Stimulated activated effector memory CD8-positive, alpha-beta T cell treated with anti-CD3 and anti-CD28 coated beads, Interleukin-12 subunit alpha, Interleukin-12 subunit beta, amount 100 ng/mL, for 72 hours (primary cell): ENCODE measurements around the gene ENAH.

ENCODE experiments used
- ATAC-seq: fragments of 150-1000 bp; cut with Tn5 transposase; 2 replicates; pipeline ENCODE4 v1.10.0; 2021
- DNase-seq, 2 donors: peaks; one replicate each; pipeline ENCODE4 v3.0.0; 2021 to 2022; ENCODE audit warnings: low spot score in 2 of 2
- H3K27ac Mint-ChIP-seq: one replicate; pipeline ENCODE4 v1.8.0; 2022; ENCODE audit warnings: mild to moderate bottlenecking, mixed read lengths
- H3K36me3 Mint-ChIP-seq: one replicate; pipeline ENCODE4 v1.8.0; 2022; ENCODE audit warnings: mild to moderate bottlenecking, mixed read lengths
- H3K4me1 Mint-ChIP-seq: one replicate; pipeline ENCODE4 v1.8.0; 2022; ENCODE audit warnings: mixed read lengths
- H3K4me3 Mint-ChIP-seq: one replicate; pipeline ENCODE4 v1.8.0; 2022; ENCODE audit warnings: mild to moderate bottlenecking, mixed read lengths
- H3K9me3 Mint-ChIP-seq: one replicate; pipeline ENCODE4 v1.8.0; 2022; ENCODE audit warnings: mixed read lengths

The ENAH gene

DNA sequence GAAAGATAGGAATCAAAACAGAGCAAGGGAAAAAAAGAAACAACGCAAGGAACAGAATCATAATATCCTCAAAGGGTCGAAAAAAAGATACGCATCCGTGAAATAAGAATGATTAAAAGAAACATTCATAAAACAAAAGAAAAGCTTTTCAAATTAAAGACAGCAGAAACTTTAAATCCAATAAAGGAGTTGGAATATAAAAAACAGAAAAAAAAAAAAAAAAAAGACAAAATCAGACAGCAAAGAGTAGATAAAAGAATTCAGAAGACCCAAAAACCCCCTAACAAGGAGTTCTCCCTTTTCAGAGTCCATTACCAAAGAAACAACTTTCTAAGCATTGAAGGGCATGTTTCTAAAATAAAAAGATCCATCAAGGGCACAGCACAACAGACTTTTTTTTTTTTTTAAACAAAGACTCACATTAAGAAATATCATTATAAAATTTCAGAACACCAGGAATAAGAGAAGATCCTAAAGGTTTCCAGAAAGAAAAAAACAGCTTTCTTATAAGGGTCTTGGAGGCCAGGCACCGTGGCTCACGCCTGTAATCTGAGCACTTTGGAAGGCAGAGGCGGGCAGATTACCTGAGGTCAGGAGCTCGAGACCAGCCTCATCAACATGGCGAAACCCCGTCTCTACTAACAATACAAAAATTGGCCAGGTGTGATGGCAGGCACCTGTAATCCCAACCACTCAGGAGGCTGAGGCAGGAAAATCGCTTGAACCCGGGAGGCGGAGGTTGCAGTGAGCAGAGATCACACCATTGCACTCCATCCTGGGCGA, 44.7 kb downstream of the ENAH start:
- DNase-seq = no peak
- no peak for ATAC-seq
- Mint-ChIP-seq H3K4me1 (no peaks in the 10 kb centered on the region), H3K4me3 (no peak overlapping the region), H3K36me3 (no peaks in the 10 kb centered on the region), H3K9me3 (no peaks in the 10 kb centered on the region), H3K27ac (no peak overlapping the region)

DNA sequence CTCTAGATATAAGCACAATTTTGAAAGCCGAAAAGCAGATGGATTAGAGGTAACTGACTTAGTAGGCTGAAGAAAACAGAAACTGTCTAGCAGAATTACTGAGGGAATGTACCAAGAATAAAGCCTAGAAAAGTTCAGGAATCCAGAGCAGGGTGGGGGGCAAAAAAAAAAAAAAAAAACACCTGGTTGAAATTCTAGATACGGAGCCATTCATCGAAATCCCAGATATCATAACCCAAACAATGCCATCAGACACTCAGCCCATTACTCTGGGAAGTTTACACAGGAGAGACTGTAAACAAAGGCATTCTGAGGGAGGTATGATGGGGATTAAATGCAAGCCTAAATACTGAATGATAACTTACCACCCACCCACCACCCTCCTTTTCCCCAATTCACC, 45.6 kb downstream of the ENAH start:
- no peak overlapping the region for H3K4me3 Mint-ChIP-seq
- H3K4me1 Mint-ChIP-seq = no peaks in the 10 kb centered on the region
- no peaks in the 10 kb centered on the region for H3K9me3 Mint-ChIP-seq
- ATAC-seq (no peak), DNase-seq (no peak)
- no peak overlapping the region for H3K27ac Mint-ChIP-seq
- H3K36me3 Mint-ChIP-seq = no peaks in the 10 kb centered on the region

DNA sequence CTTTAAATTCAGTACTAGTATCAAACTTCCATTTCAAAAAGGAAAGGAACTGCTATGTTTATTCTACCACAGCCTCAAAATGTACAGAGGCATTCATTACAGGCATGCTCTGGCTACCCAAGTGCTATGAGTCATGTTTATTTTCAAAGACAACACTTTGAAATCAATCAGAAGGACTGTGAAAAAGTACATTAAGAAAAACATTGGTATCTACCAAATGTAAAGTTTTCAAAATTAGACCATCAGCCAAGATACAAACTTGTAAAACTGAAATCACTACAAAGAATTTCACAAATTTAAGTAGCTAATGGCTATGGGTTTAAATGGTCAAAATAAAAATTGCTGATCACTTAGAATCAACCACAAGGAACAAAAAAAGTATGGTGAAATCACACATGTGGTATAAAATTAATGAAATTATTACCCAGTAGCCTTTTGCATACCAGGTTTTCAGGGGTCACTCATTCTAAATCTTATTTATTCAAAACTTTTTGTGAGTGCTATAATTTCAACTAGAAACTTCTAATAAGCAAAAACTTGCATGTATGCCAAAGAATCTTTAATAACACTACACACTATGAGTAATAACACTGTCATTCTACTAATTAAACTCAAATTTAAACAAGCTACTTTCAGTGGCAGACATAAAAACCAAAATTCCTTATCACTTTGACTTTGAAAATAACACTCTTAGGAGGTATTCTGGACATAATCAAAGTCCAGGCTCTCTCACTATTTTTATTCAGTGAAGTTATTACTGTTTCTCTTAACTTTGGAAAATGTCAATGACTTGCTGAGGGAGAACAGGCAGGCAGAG, 49.2 kb downstream of the ENAH start:
- no peak overlapping the region for H3K4me3 Mint-ChIP-seq
- no peaks in the 10 kb centered on the region for H3K9me3 Mint-ChIP-seq
- H3K27ac Mint-ChIP-seq = no peak overlapping the region
- no peak for ATAC-seq
- no peak for DNase-seq
- no peaks in the 10 kb centered on the region for H3K4me1 Mint-ChIP-seq
- H3K36me3 Mint-ChIP-seq = no peaks in the 10 kb centered on the region

DNA sequence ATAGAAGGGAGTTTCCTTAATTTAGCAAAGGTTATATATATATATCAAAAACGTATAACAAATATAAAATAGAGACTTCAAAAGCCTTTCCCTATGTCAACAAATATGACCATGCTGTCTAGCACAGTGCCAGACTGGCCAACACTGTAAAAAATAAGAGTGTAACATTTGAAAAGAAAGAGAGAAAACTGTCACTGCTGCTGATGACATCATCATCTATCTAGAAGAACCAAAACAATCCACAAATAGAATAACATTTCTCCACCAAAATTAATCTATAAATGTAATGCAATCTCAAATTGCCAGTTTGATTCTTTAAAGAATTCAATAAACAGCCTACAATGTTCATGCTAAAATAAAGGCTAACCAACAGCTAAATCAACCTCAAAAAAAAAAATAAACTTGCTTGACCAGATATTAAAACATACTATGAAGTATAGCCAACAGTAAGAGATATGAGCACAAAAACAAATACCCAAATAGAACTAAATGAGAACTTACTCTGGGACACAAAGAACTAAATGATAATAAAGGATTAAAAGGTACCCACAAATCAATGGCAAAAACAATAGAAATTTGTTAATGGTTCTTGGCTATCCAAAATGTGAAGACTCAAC, 50.2 kb downstream of the ENAH start:
- no peaks in the 10 kb centered on the region for H3K36me3 Mint-ChIP-seq
- no peak for ATAC-seq
- H3K4me3 Mint-ChIP-seq = no peak overlapping the region
- no peak overlapping the region for H3K27ac Mint-ChIP-seq
- DNase-seq = no peak
- no peaks in the 10 kb centered on the region for H3K9me3 Mint-ChIP-seq
- no peaks in the 10 kb centered on the region for H3K4me1 Mint-ChIP-seq

DNA sequence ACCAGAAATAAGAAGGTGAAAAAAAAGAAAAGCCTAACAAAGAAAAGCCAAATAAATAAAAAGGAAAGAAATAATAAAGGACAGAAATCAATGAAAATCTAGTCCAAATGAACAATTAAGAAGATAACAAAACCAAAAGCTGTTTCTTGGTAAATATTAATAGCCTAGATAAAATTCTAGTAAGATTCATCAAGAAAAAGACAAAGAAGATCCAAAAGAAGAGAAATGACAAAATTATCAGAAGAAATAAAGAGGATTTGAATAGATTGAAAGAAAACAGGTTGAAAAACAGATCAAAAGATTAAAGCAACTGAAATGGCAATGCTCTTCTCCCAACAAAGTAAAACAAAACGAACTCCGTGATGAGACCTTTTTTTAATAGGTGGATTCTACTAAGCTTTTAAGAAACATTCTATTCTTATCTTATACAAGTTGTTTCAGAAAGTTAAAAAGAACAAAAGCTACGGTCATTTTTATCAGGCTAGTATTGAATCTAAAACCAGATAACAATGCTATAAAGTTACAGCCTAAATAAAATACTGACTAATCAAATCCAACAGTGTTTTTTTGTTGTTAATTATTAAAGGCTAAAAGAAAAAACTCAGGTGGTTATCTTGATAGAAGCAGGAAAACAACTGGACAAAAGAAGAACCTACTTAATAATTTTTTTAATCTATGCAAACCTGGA, 50.9 kb downstream of the ENAH start:
- no peak overlapping the region for H3K27ac Mint-ChIP-seq
- ATAC-seq (no peak), DNase-seq (no peak)
- H3K9me3 Mint-ChIP-seq = no peaks in the 10 kb centered on the region
- H3K36me3 Mint-ChIP-seq = no peaks in the 10 kb centered on the region
- no peaks in the 10 kb centered on the region for H3K4me1 Mint-ChIP-seq
- no peak overlapping the region for H3K4me3 Mint-ChIP-seq

DNA sequence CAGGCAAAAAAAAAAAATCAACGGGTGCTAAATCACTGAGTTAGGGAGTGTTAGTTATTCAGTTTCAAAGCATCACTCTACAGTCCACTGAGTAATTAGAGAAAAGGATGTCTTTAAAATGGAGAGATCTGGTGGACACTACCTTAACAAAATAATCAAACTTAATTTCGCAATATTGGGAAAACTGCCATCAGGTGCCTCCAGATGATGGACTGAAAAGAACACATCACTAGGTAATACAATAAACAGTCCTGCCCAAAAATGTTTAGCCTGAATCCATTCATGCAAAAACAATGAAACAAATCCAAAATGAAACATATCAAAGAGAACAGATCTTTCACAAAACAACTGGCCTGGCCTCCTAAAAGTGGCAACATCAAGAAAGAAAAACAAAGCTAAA, 54.1 kb downstream of the ENAH start:
- Mint-ChIP-seq H3K36me3 (no peaks in the 10 kb centered on the region), H3K4me1 (no peaks in the 10 kb centered on the region), H3K9me3 (no peaks in the 10 kb centered on the region), H3K27ac (no peak overlapping the region), H3K4me3 (no peak overlapping the region)
- ATAC-seq = no peak
- no peak for DNase-seq

DNA sequence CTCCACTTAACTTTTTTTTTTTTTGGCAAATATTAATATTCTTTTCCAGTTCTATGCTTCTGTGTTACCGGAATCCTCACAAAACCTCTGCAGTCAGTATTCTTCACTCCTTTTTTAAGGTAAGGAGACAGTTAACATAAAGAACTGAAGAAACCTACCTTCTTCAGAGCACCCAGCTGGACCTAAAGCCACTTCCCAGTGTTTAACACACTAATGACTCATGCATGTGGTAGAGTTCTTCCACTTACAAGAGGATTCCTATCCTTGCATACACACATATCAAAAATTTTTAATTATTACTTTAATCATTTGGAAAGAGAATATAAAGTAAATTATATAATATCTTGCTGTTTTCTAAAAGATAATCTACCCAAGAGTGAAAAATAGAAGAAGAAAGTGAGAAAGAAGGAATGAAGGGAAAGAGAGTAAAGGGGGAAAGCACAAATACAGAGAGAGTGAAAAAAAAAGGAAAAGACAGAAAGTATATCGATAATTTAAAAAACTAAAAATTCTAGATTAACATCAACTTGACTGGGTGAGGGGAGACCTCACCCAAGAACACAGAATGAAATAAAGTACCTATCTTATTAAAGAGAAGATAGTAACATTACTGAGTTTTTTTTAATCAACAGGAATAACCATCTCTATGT, 54.9 kb downstream of the ENAH start:
- no peak overlapping the region for H3K4me3 Mint-ChIP-seq
- ATAC-seq = no peak
- no peaks in the 10 kb centered on the region for H3K4me1 Mint-ChIP-seq
- no peak for DNase-seq
- H3K36me3 Mint-ChIP-seq = no peaks in the 10 kb centered on the region
- H3K27ac Mint-ChIP-seq = no peak overlapping the region
- no peaks in the 10 kb centered on the region for H3K9me3 Mint-ChIP-seq

DNA sequence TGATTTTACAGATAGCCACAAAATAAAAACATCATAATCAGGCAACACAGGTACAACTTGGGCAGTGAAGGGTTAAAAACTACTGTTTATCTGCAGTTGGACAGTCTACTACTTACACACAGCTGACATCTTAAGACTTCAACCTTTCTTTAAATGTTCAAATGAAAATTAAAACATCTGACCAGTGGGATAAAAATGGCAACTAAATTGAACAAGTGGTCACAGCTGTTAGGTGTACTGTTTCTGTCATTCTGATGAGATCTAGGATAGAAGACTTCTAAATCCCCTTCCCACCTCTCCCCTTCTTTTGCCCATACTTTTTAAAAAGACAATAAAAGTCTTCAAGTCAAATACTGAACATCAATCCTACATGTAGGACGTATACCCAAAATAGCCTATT, 56.2 kb downstream of the ENAH start:
- no peaks in the 10 kb centered on the region for H3K4me1 Mint-ChIP-seq
- H3K9me3 Mint-ChIP-seq = no peaks in the 10 kb centered on the region
- DNase-seq (no peak), ATAC-seq (no peak)
- H3K4me3 Mint-ChIP-seq = no peak overlapping the region
- no peaks in the 10 kb centered on the region for H3K36me3 Mint-ChIP-seq
- no peak overlapping the region for H3K27ac Mint-ChIP-seq

DNA sequence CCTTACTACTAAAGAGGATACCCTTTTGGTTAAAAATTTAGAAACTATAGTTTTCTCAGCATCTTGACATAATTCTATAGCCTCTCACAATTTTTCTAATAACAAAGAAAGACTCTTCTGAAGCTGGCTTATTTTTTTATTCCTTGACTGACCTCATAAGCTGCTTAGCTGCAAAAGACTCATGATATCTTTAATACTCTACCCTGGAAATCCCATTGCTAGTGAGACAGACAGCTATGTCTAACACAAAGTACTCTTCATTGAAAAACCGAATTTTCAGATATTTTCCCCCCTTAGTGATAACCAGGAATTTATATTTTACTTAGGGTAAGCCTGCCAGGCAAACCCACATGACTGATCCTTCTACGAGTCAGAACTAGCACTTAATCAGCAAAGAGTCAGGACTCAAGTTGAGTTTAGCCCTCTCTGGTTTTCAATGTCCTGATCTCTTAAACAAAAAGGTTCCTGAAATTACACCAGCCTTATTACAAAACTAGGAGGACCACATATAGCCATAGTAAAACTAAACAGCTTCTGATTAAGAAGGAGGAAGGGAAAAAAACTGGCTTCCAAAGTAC, 56.9 kb downstream of the ENAH start:
- Mint-ChIP-seq H3K4me1 (no peaks in the 10 kb centered on the region), H3K27ac (no peak overlapping the region), H3K36me3 (no peaks in the 10 kb centered on the region), H3K4me3 (no peak overlapping the region), H3K9me3 (no peaks in the 10 kb centered on the region)
- DNase-seq (no peak), ATAC-seq (no peak)

DNA sequence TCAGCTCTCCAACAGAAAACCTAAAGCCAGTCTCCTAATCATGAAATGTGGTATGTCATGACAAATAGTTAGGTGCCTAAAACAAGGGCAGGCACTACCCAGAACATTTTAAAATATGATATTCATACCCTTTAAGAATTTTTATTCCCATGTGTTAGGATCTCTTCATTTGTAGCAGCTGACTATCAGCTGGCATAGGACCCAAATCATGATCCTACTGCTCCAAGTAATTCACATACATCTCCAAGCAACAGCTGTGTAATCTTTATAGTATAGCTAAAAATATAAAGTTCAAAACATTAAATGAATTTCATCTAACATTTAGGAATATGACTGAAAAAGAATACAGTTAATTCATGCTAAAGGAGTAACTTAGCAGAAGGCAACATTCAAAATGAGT, 57.5 kb downstream of the ENAH start:
- Mint-ChIP-seq H3K4me3 (no peak overlapping the region), H3K4me1 (no peaks in the 10 kb centered on the region)
- ATAC-seq = no peak

DNA sequence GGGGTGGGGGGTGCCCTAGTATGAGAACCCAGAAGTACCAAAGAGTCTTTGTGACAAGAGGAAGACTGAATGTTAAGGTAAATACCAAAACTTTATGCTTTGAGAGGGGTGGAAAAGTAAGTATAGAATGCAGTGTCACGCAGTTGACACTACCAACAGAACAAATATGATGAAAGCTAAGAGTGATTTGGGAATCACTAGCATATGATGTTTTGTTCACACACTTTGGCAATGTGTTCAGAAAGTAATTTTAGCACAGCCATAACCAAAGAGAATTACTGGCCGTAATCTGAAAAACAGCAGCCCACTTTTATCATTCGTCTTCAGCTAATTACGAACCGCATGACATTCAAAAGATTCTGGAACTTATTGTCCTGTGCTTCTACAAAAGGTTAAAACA, 59.5 kb downstream of the ENAH start:
- DNase-seq (no peak), ATAC-seq (no peak)
- Mint-ChIP-seq H3K4me3 (no peak overlapping the region), H3K9me3 (no peaks in the 10 kb centered on the region), H3K4me1 (no peaks in the 10 kb centered on the region), H3K27ac (no peak overlapping the region), H3K36me3 (no peaks in the 10 kb centered on the region)

More for the DNA sequence above, 57.5 kb downstream of the ENAH start:
- Mint-ChIP-seq H3K36me3 (no peaks in the 10 kb centered on the region), H3K9me3 (no peaks in the 10 kb centered on the region), H3K27ac (no peak overlapping the region)
- DNase-seq = no peak

DNA sequence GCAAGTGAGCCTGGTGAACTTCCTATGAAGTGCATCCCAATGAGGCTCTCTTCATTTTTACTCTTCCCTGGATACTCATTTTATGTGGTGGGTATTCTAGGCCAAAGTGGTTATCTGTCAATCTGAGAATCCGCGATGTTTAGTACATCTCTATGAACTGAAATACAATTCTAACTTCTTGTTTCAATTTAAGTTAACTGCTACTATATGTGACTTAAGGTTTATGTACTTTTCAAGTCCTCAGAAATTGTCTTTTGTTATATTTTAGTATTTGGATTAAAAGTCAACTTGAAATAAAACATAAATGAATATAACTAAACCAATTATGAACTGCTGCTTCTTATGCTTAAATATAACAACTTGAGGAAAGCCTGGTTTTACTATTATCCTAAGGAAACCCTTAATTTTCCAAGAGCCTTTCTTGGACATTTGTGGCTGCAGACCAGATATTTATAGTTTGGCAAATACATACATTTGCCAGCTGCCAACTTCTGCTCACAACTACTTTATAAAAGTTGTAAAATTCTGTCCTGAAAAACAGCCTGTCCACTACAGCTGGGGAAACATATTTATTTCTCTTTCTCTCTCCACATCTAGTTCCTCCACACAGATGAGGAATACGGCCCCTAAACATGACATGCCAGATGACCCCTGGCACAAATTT, 60.4 kb downstream of the ENAH start:
- ATAC-seq (no peak), DNase-seq (no peak)
- H3K27ac Mint-ChIP-seq = no peak overlapping the region
- no peaks in the 10 kb centered on the region for H3K36me3 Mint-ChIP-seq
- no peak overlapping the region for H3K4me3 Mint-ChIP-seq
- H3K9me3 Mint-ChIP-seq = no peaks in the 10 kb centered on the region
- H3K4me1 Mint-ChIP-seq = no peaks in the 10 kb centered on the region

DNA sequence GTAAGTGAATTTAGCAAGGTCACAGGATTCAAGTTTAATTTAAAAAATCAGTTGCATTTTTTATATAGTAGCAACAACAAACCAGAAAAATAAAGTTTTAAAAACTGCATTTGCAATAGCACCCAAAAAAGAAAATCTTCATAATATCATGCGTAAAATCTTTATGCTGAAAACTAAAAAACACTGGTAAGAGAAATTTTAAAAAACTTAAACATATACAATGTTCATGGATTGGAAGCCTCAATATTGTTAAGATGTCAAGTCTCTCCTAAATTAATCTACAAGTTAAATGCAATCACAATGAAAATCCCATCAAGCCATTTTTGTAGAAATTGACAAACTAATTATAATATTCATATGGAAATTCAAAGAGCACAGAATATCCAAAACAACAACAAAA, 65.6 kb downstream of the ENAH start:
- ATAC-seq = no peak
- H3K27ac Mint-ChIP-seq = no peak overlapping the region
- no peak overlapping the region for H3K4me3 Mint-ChIP-seq
- no peaks in the 10 kb centered on the region for H3K9me3 Mint-ChIP-seq
- no peaks in the 10 kb centered on the region for H3K4me1 Mint-ChIP-seq
- DNase-seq = no peak
- no peaks in the 10 kb centered on the region for H3K36me3 Mint-ChIP-seq

DNA sequence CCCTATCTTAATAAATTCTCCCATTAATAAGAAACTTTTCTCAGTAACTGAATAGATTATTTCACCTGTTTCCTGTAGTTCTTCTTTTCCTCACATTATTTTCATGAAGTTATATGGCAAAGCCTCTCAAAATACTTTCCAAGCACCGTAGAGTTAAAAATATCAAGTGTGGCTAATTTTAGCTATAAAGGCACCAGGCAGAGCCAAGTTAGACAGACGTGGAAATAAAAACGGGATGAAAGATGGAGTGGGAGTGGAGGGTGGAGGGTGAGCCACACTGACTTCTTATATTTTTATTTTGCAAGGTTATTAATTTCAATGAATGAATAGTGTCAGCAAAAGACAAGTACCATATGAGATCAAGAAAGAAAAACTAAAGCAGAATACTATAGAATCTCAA, 71.7 kb downstream of the ENAH start:
- no peak overlapping the region for H3K27ac Mint-ChIP-seq
- H3K36me3 Mint-ChIP-seq = no peaks in the 10 kb centered on the region
- no peak for DNase-seq
- H3K9me3 Mint-ChIP-seq = no peaks in the 10 kb centered on the region
- no peaks in the 10 kb centered on the region for H3K4me1 Mint-ChIP-seq
- H3K4me3 Mint-ChIP-seq = no peak overlapping the region
- ATAC-seq = no peak
